HG02588 (cell line): ENCODE results near the gene STYK1.
"Not testable (repeated sequence)": the region's sequence is repeated elsewhere in the genome, so short reads cannot be mapped to it uniquely, and the experiment has no call there.

Experiments used
- ATAC-seq: cut with Tn5 transposase; IDR thresholded peaks from one replicate; pipeline ENCODE4 v1.9.1; 2021; ENCODE audit warnings: mild to moderate bottlenecking, moderate library complexity; ENCODE audit not compliant: unreplicated experiment

Gene STYK1

GRCh38 chr12:10690906-10691305 is 17.1 kb upstream of the STYK1 start:
- ATAC-seq = no peak

DNA sequence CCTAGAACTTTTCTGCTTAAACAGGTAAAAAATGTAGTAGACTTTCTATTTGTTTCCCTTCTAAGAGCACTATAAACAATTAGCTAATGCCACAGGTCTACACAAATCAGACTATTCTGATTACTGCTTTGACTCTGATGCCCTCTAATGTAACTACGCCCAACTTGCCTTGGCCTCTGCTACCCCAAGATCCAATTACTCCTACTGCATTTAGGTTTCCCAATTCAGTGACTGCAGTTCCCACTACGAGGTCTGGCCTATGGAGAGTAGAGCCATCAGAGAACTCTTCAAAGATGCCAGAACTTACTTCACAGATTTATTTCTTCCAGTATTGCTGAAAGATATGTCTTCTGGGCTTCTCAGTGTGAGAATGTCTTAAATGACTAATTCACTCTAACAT is 15.3 kb upstream of the STYK1 start:
- ATAC-seq = no peak

DNA sequence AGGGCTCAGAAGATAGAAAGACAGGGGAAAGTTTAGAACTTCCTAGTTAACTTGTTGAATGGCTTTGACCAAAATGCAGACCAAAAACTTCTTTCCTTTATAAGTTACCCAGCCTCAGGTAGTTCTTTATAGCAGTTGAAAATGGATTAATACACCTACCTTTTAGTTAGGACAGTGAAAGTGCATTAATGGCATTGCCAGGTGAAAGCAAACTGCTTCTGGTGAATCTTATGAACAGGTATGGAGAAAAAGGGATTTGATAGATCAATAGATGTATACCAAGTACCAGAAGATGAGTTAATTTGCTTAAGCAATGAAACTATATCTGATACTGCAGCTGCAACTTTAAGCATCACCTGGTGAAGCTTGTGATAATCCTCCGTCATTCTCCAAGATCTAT is 14.2 kb upstream of the STYK1 start:
- no peak for ATAC-seq

GRCh38 chr12:10672231-10672868 is 1.5 kb downstream of the STYK1 start:
- ATAC-seq = no peak

GRCh38 chr12:10669533-10669932 is 4.3 kb downstream of the STYK1 start:
- no peak for ATAC-seq

GRCh38 chr12:10668526-10668925 is 5.3 kb downstream of the STYK1 start:
- no peak for ATAC-seq

DNA sequence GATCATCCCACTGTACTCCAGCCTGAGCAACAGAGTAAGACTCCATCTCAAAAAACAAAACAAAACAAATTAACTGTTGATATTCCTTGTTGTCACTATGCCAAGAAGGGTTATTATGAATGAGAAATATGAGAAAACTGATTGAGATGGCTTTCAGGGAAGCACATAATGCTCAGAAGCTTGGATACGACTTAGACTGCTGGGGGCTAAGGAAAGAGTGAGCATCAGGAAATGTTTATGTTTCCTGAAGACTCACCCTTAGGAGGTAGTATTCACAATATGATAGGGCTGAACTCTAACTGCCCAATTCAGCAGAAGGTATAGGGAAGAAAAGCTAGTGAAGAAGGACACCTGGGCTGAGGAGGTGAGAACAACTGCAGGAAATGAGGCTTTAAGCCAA is 6.3 kb downstream of the STYK1 start:
- ATAC-seq = no peak

DNA sequence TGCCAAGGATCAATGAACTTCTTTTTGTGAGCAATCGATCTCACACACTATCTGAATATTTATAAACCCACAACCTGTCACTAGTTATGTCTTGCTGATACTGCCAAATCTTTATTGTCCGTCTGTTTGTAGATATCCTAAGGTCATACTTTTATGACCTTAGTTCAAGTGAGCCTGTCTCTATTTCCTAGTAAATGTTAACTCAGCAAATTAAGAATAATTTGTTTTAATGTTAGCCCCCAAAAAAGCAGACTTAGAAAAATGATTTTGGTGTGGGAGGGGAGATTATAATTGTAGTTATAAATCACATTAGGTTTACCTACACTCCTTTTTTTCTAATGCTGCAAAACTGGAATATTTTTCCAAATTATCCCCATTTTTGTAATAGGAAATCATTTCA is 9.4 kb downstream of the STYK1 start:
- ATAC-seq = no peak

GRCh38 chr12:10663869-10664268 is 10.0 kb downstream of the STYK1 start:
- ATAC-seq = no peak

DNA sequence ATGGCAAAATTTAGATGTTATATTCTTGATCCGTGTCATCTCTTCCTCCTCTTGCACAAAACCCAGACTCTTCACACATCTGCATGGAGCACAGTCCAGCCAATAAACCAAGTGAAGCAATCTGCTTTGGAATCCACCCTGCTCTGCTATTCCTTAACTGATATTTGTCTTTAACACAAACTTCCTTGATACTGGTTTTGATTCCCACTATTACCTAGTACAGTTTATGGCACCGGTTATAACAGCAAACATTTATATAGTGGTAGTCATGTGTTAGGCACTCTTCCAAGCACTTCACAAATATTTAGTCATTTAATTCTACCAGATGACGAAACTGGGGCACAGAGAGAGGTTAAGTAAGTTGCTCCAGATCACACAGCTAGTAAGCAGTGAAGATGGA is 12.5 kb downstream of the STYK1 start:
- no peak for ATAC-seq

GRCh38 chr12:10654003-10654402 is 19.8 kb downstream of the STYK1 start:
- no peak for ATAC-seq

DNA sequence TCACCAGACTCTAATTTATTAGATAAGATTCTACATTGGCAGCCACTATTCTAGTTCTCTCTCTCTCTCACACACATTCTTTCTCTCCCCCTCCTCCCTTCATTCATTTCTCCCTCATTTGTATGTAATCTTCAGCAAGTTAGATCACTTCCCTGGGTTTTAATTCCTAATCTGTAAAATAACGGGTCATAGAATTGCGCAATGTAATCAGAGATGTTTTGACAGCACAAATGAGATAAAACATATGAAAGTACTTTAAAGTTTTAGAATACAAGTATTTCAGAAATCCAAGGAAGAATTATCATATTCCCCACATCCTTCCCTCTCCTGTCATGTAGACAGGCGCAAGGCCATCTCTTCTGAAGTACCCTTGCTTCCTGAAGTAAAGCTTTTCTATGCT is 21.7 kb downstream of the STYK1 start:
- ATAC-seq = no peak

GRCh38 chr12:10646576-10646975 is 27.3 kb downstream of the STYK1 start:
- not testable (repeated sequence) for ATAC-seq

GRCh38 chr12:10645910-10646309 is 27.9 kb downstream of the STYK1 start:
- ATAC-seq = no peak

DNA sequence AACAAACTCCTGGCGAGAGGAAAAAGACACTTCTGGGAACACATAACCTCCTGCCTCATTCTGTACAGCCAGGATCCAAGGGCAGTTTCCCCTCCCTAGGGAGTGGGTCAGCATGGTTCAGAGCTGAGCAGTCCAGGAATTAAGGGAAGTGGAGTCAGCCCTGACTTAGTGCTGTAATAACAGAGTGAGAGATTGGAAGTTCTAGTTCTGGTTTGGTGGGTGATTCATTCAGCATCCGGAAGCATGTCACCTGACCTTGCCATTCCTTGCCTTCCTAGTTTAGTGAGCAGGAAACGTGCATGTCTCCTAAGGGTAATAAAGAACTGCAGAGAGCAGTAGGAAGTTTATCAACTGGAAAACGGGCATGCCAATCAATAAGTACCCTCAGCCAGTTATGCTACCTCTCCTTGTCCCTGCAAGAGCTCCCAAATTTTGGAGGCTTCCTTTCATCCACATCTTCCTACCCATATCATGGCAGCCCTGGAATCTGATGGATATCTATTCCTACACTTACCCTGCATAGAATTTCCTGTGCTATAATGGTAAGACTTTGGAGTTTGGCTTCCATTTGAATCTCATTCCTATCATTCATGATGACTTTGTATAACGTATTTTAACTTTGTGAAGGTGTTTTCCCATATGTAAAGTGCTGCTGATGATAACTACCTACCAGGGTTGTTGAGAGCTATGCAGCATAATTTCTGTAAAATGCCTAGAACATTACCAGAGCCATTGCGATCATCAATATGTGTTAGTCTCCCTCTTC is 31.9 kb downstream of the STYK1 start:
- no peak for ATAC-seq

DNA sequence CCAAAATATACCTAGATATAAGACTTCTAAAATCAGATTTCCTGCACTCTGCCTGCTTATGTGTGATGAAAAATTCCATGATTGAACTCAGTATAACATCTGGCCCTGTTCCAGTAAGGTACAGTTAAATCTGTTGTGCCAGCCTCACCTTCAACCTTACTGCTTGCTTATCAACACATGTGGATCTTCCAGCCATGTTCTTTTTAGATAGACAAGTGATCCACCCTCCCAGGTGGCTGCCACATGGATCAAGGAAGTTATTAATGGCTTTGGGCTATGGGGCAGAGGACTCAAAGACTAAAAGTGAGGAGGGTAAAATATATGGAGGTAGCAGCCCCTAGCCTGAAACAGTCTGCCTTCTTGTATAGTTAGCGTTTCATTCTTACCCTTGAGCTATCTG is 35.1 kb downstream of the STYK1 start:
- no peak for ATAC-seq

DNA sequence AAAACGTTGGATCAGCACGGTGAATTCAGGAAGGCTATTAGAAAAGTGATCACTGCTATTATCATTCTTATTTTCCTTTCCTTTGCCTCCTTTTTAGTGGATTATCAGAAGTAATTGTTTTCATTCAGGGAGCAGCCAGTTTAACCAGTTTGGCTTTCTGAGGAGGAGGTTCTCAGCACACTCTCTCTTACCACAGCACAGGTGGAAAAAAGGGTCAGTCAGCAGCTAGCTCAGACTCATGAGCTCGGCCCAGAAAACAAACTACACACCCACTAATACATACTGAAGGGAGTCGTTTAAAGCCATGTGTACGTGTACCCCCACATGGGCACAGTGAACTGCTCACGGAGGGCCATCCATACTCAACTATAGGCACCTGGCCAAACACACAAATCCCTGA is 37.2 kb downstream of the STYK1 start:
- no peak for ATAC-seq

DNA sequence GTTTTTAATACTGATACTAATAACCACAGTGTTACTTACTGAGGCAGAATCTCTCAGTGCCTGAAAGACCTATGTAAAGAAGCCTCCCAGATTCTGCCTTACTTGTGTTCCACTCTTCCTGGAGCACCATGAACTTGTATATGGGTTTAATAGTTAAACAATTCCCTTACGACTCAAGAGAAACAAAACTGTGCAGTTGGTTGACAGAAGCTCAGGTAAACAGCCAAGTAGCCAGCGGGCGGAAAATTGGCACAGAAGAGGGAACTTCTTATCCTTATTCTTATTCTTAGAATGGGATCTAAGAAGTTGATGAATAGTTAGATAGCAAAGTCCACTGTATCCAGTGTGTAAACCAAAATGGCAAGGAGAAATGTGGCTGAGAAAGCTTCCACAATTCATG is 37.7 kb downstream of the STYK1 start:
- no peak for ATAC-seq

- ATAC-seq = no peak
These were observed 38.5 kb downstream of the STYK1 start for GRCh38 chr12:10635306-10635705.

GRCh38 chr12:10634427-10634826 is 39.4 kb downstream of the STYK1 start:
- ATAC-seq = no peak

DNA sequence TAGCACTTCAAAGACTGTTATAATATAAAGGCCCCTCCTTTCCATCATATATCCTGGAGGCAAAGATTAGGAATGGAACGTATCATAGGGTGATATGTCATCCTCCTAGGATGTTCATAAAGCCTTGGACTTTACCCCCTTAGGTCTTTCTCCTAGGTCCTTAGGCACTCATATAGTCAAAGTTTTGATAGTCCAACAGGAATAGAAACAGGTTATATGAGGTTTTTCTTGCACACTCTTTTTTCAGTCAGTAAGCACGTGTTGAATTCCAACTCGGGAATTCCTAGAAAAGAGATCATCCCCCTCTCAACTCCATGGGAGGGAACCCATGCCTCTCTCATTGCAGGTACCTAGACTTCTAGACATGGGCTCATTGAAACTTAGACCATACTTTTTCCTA is 40.3 kb downstream of the STYK1 start:
- ATAC-seq = no peak

DNA sequence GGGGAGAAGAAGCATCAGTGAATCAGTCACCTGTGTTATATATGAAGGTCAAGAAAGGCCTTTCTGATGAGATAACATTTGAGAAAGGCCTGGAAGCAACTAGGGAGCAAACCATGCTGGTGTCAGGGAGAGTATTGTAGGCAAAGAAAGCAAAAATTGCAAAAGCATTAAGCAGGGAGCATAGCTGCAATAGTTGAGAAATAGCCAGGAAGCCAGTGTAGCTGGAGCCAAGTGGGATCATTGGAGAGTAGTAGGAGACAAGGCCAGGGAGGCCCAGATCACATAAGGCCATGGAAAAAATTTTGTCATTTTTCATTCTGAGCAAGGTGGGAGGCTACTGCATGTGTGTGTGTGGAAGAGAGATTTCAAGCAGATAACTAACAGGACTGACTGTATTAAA is 41.6 kb downstream of the STYK1 start:
- no peak for ATAC-seq

DNA sequence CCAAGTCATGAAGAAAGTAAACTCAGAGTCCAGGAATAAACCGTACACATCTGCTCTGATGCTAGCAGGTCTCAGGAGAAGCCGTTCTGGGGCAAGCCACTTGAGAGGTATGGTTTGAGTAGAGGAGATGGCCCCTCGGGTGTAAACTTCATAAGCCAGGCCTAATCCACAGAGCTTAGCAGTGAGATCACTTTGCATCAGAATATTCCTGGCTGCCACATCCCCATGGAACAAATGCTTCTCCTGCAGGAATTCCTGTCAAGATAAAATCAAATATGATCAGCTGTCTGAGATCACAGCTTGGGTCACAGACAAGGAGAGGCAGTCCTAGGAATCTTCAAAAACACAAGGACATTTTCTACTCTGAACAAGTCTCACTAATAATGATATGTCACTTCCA is 49.2 kb downstream of the STYK1 start:
- ATAC-seq = no peak
